BLaER1 (cell line): ENCODE results near the gene FCRL6.

Experiments used
- H3K27ac ChIP-seq: shearing (Covaris generic); formaldehyde crosslinking; 2 replicates; pipeline ENCODE4 v1.8.1; 2022
- H3K27me3 ChIP-seq: shearing (Covaris generic); formaldehyde crosslinking; 2 replicates; pipeline ENCODE4 v1.8.1; 2022
- H3K36me3 ChIP-seq: shearing (Covaris generic); formaldehyde crosslinking; 2 replicates; pipeline ENCODE4 v1.8.1; 2022
- H3K4me1 ChIP-seq: shearing (Covaris generic); formaldehyde crosslinking; 2 replicates; pipeline ENCODE4 v1.8.1; 2022
- H3K4me2 ChIP-seq: shearing (Covaris generic); formaldehyde crosslinking; 2 replicates; pipeline ENCODE4 v1.8.1; 2022
- H3K4me3 ChIP-seq: shearing (Covaris generic); formaldehyde crosslinking; 2 replicates; pipeline ENCODE4 v1.8.1; 2022
- H3K9ac ChIP-seq: shearing (Covaris generic); formaldehyde crosslinking; 2 replicates; pipeline ENCODE4 v1.8.1; 2022
- H3K9me3 ChIP-seq: shearing (Covaris generic); formaldehyde crosslinking; 2 replicates; pipeline ENCODE4 v1.8.1; 2022
- H4K20me1 ChIP-seq: shearing (Covaris generic); formaldehyde crosslinking; 2 replicates; pipeline ENCODE4 v1.8.1; 2022
- Cebpa-rat ChIP-seq: shearing (Covaris generic); IDR thresholded peaks from 2 replicates; pipeline ENCODE4 v1.8.1; 2022

The FCRL6 gene

DNA sequence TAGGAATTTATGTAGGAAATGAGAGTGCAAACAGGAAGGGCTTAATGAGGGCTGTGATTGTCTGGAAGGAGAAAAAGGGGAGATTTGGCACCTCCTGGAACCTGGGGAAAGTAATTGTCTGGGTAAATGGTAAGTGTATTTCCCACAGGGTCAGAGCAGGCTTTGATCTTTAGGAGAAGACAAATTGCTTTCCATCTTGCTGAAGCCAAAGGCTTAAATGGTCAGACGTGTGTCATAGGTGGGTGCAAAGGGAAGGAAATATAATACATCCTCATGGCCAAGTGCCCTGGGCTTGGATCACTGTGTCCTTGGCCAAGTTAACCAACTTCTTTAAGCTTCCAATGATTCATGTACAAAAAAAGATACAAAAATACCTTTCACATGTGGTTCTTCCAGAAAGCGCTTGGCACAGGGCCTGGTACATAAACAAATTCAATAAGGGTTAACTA is 22.7 kb upstream of the FCRL6 start:
- H3K27ac ChIP-seq = no peak overlapping the region
- H3K9ac ChIP-seq = no peak overlapping the region
- no peak for TF ChIP-seq Cebpa-rat

DNA sequence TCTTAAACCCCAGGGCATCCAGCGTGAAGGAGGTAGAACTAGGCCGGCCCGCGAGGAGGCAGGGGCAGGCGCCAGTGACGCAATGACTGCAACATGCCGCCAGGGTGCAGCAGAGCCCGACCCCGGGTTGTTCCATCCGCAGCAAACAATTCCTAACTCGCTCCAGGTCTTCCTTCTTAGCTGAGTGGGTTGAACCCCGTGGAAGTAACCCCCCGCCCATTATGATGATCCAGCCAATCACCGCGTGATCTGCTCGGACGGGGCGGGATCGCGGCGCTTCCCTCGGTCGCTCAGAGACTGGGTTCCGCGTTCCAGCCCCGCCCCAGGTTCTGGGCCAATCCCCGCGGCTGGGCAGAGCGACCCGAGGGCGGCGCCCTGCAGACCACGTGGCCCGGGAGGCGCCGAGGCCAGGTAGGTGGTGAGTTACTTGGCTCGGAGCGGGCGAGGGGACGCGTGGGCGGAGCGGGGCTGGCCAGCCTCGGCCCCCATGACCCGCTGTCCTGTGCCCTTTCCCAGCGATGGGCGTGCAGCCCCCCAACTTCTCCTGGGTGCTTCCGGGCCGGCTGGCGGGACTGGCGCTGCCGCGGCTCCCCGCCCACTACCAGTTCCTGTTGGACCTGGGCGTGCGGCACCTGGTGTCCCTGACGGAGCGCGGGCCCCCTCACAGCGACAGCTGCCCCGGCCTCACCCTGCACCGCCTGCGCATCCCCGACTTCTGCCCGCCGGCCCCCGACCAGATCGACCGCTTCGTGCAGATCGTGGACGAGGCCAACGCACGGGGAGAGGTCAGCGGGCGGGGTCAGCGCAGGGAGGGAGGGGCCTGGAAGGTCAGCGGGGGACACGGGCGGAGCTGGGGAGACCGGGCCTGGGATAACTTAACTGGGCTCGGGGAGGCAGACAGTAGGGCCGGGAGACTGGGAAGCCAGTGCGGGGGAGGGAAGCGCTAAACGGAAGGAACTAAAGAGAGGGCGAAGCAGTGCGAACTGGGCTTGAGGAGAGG is 21.3 kb upstream of the FCRL6 start, which contains the start of gene DUSP23:
TSS of gene DUSP23 (plus strand) at position 380 of the 1,000 bp plus-strand sequence. CDS start at position 519, 139 bp downstream.
- TF ChIP-seq Cebpa-rat = no peak
- no peak within 1 kb of the TSS for H3K27ac ChIP-seq
- H3K36me3 ChIP-seq = no peaks in the 10 kb centered on the region
- H3K4me2 ChIP-seq = peak within 1 kb of the TSS; percentile 54
- H3K4me1 ChIP-seq = no peaks in the 10 kb centered on the region
- no peaks in the 10 kb centered on the region for H3K27me3 ChIP-seq
- no peaks in the 10 kb centered on the region for H4K20me1 ChIP-seq
- peak within 1 kb of the TSS; percentile 47 for H3K4me3 ChIP-seq
- peaks cover 10% of the 10 kb centered on the region for H3K9me3 ChIP-seq
- H3K9ac ChIP-seq = no peak within 1 kb of the TSS

More for the DNA sequence above, 22.7 kb upstream of the FCRL6 start:
- H3K4me1 ChIP-seq = no peaks in the 10 kb centered on the region
- H3K27me3 ChIP-seq = no peaks in the 10 kb centered on the region
- no peaks in the 10 kb centered on the region for H4K20me1 ChIP-seq
- no peaks in the 10 kb centered on the region for H3K36me3 ChIP-seq
- peaks cover 10% of the 10 kb centered on the region for H3K9me3 ChIP-seq
- no peak overlapping the region for H3K4me3 ChIP-seq
- no peak overlapping the region for H3K4me2 ChIP-seq

DNA sequence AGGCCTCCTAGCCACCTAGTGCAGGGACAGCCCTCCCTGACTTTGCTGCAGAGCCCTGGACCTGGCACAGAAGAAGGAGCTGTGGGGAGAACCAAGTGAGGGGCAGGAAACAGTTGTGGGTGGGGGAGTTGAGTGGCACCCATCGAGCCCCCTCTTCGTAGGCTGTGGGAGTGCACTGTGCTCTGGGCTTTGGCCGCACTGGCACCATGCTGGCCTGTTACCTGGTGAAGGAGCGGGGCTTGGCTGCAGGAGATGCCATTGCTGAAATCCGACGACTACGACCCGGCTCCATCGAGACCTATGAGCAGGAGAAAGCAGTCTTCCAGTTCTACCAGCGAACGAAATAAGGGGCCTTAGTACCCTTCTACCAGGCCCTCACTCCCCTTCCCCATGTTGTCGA is 20.2 kb upstream of the FCRL6 start:
- Histone ChIP-seq H3K27ac (no peak overlapping the region), H3K27me3 (no peaks in the 10 kb centered on the region), H4K20me1 (no peaks in the 10 kb centered on the region), H3K36me3 (no peaks in the 10 kb centered on the region), H3K9ac (no peak overlapping the region), H3K4me3 (no peak overlapping the region), H3K4me2 (no peak overlapping the region), H3K9me3 (peaks cover 10% of the 10 kb centered on the region), H3K4me1 (no peaks in the 10 kb centered on the region)
- TF ChIP-seq Cebpa-rat = no peak

DNA sequence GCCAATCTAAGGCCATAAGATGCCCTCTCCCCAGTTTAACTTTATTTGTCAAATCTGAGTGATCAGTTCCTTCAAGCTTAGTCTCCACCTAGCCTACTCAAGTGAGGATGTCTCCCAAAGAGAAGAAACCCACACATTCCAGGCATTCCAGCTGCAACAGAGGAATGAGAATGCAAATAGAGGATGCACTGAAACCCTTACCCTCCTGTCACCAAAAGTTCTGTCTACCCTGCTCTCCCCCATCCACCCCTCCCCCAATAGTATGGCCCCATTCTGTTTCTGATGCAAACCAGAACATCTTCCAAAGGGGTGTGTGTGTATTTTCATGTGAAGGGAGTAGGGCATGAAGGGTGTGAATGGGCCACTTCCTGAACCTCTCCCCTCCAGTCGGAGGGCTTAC is 18.4 kb upstream of the FCRL6 start:
- Histone ChIP-seq H3K27me3 (no peaks in the 10 kb centered on the region), H3K9me3 (peaks cover 10% of the 10 kb centered on the region), H3K9ac (no peak overlapping the region), H3K4me2 (no peak overlapping the region), H3K4me3 (no peak overlapping the region), H4K20me1 (no peaks in the 10 kb centered on the region), H3K36me3 (no peaks in the 10 kb centered on the region), H3K27ac (no peak overlapping the region), H3K4me1 (no peaks in the 10 kb centered on the region)
- TF ChIP-seq Cebpa-rat = no peak

DNA sequence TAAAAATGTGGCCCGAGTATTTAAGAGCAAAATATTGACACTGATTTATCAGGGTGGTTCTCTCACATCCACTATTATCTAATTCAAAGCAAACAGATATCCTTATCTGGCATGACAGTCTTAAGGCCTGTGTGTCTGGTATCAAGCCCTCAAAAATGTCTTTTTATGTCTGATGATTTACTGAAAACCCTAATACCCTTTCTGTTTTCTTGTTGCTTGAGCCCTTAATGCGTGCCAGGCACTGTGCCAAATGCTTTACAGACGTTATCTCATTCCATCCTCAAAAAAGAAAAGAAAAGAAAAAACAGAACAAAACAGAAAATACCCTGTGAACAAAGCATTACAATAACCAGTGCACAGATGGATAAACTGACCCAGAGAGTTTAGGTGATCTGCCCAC is 15.7 kb upstream of the FCRL6 start:
- Histone ChIP-seq H3K36me3 (no peaks in the 10 kb centered on the region), H3K4me3 (no peak overlapping the region)

DNA sequence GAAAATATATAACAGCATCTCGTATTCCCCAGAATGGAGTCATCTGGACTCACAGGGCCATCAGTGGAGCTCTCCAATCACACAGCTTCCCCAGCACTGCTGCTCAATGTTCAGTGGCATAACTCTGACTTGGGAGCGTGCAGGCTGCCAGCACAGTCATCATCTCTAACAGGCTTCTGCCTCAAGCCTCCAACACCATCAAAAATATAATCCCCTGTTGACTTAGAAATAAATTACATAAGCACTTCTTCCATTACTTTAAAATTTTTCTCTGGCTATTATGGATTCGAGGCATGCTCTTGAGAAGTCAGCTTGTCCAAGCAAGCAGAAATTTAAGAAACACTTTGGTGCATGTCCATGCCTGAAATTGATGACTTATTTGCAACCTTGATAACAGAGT is 15.2 kb upstream of the FCRL6 start:
- TF ChIP-seq Cebpa-rat = no peak
- Histone ChIP-seq H3K4me1 (no peaks in the 10 kb centered on the region), H3K4me3 (no peak overlapping the region), H3K9me3 (no peaks in the 10 kb centered on the region), H3K36me3 (no peaks in the 10 kb centered on the region), H3K9ac (no peak overlapping the region), H3K27me3 (no peaks in the 10 kb centered on the region), H4K20me1 (no peaks in the 10 kb centered on the region), H3K27ac (no peak overlapping the region), H3K4me2 (no peak overlapping the region)

More for the DNA sequence above, 15.7 kb upstream of the FCRL6 start:
- no peak overlapping the region for H3K9ac ChIP-seq
- no peaks in the 10 kb centered on the region for H4K20me1 ChIP-seq
- H3K9me3 ChIP-seq = no peaks in the 10 kb centered on the region
- no peak overlapping the region for H3K27ac ChIP-seq
- no peaks in the 10 kb centered on the region for H3K27me3 ChIP-seq
- TF ChIP-seq Cebpa-rat = no peak
- no peak overlapping the region for H3K4me2 ChIP-seq
- no peaks in the 10 kb centered on the region for H3K4me1 ChIP-seq

DNA sequence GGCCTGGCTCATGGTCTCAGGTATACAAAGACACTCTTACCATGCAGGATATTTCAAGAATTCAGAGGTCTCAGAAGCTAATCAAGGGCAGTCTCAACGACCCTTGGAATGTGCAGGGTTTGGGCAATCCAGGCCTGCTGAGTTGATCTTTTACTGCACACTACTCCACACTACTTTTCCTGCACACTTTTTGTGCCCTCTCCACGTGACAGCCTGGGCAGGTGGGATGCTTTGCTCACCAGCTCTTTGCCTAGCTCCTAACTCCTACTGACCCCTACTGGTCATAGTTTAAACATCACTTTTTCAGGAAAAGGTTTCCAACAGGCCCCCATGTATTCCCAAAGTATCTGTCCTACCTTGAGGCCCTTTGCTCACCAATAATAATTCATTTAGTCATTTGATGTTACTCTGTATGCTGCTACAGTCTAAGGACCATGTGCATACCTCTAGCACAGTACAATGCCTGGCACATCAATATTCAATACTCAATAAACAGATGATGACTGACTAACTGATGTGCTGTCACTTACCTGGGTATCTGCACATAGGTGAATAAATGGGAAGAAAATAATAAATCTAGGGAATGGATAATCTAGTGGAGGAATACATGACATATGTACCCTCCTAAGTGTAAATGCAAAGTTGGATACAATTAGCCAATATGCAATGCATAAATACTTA is 11.8 kb upstream of the FCRL6 start:
- H3K9ac ChIP-seq = no peak overlapping the region
- H3K4me3 ChIP-seq = no peak overlapping the region
- H3K4me2 ChIP-seq = no peak overlapping the region
- H3K4me1 ChIP-seq = no peaks in the 10 kb centered on the region
- H3K9me3 ChIP-seq = no peaks in the 10 kb centered on the region
- H4K20me1 ChIP-seq = no peaks in the 10 kb centered on the region
- no peaks in the 10 kb centered on the region for H3K36me3 ChIP-seq
- H3K27ac ChIP-seq = no peak overlapping the region
- no peaks in the 10 kb centered on the region for H3K27me3 ChIP-seq
- no peak for TF ChIP-seq Cebpa-rat

DNA sequence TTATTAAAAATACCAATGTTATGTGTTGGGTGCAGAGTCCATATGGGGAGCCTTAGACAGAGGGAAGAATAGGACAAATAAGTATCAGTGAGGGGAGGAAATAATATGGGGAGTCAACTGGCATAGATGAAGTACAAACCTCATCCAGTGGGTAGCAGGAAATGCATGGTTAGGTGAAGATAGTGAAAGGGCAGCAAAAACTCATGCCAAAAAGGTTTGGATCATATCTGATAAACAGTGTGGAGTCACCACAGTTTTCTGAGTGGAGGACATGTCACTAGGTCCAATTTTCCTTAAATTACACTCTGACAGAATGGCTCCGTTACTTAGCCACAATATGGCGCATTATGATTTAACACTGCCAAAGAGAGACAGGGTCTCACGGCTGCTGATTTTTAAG is 11.1 kb upstream of the FCRL6 start:
- Histone ChIP-seq H4K20me1 (no peaks in the 10 kb centered on the region), H3K9me3 (no peaks in the 10 kb centered on the region), H3K4me1 (no peaks in the 10 kb centered on the region), H3K9ac (no peak overlapping the region), H3K27ac (no peak overlapping the region), H3K36me3 (no peaks in the 10 kb centered on the region), H3K4me2 (no peak overlapping the region), H3K4me3 (no peak overlapping the region), H3K27me3 (no peaks in the 10 kb centered on the region)
- TF ChIP-seq Cebpa-rat = no peak

DNA sequence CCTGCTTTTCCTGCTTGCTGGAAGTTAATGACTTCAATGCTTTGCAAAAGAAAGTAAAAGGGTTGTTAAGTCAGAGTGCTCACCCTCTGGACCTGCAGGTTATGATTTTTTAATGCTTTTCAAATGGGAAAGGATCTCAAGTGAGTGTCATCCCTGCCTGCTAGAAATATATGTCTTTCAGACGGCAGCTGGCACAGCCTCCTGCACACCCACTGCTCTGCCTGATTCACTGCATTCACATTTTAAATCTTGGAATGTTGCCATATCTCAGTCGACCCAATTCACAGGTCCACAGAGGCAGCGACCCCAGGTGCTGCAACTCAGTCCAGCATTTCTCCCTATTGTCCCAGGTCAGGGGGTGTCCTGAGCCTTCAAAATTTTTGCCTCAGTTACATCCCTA is 10.7 kb upstream of the FCRL6 start:
- Histone ChIP-seq H3K4me1 (no peaks in the 10 kb centered on the region), H3K4me3 (no peak overlapping the region), H4K20me1 (no peaks in the 10 kb centered on the region), H3K9ac (no peak overlapping the region), H3K36me3 (no peaks in the 10 kb centered on the region), H3K9me3 (no peaks in the 10 kb centered on the region), H3K27ac (no peak overlapping the region), H3K4me2 (no peak overlapping the region), H3K27me3 (no peaks in the 10 kb centered on the region)
- no peak for TF ChIP-seq Cebpa-rat

DNA sequence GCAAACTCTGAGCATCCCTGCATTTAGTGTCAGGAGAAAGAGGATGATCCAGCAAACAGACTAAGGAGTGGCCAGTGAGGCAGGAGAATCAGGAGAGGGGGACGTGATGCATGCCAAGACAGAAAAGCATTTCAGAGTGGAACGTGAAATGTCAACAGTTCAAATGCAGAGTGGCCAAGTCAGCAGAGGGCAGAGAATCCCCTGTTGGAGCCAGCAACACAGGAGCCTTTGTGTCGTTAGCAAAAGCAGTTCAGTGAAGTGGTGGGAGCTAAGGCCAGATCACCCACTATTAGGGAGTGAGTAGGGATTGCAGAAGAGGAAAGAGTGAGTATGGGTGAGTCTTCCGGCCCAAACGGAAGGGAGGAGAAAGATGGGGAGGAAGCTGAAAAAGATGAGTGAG is 6.6 kb upstream of the FCRL6 start:
- H3K4me3 ChIP-seq = no peak overlapping the region
- peaks cover 19% of the 10 kb centered on the region for H3K4me1 ChIP-seq
- no peak overlapping the region for H3K4me2 ChIP-seq
- TF ChIP-seq Cebpa-rat = no peak
- H3K27me3 ChIP-seq = no peaks in the 10 kb centered on the region
- H3K9ac ChIP-seq = no peak overlapping the region
- no peak overlapping the region for H3K27ac ChIP-seq
- peaks cover 4% of the 10 kb centered on the region; the same call in 1 of the 2 replicates for H4K20me1 ChIP-seq
- H3K9me3 ChIP-seq = no peaks in the 10 kb centered on the region
- no peaks in the 10 kb centered on the region for H3K36me3 ChIP-seq
